Measurements from ENCODE around the gene RAB30. TPM values are rescaled to one million over a fixed set of nuclear protein-coding genes. Genes with fewer than 3 reads are reported as not detected.
A peak's percentile ranks its signal among the peaks of the same experiment; 100 is the strongest.

RAB30 gene
- total RNA-seq, 1 donor from 2014 or later: 11.2 TPM

GRCh38 chr11:82937554-82937953 is 134.1 kb downstream of the RAB30 start:
- no peak for DNase-seq

DNA sequence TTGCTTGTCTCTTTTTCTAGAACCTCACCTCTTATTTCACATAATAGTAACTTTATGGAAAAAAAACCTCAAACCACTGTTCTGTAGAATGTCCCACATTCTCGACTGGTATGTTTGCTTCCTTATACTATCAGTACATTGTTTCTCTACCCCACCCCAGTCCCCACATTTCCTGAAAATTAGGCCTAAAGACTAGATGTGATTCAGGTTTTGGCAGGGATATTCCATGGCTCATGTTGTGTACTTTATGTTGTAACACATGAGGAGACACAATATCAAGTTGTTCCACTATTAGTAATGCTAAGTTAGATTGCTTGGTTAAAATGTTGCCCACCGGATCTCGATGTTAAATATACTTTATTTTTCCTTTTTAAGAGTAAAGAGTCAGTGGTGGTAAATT is 135.4 kb downstream of the RAB30 start:
- DNase-seq: peak; percentile 64

- DNase-seq: no peak
Measured at GRCh38 chr11:82932564-82932963, 139.1 kb downstream of the RAB30 start.

GRCh38 chr11:82930734-82931133 is 141.0 kb downstream of the RAB30 start:
- no peak for DNase-seq

DNA sequence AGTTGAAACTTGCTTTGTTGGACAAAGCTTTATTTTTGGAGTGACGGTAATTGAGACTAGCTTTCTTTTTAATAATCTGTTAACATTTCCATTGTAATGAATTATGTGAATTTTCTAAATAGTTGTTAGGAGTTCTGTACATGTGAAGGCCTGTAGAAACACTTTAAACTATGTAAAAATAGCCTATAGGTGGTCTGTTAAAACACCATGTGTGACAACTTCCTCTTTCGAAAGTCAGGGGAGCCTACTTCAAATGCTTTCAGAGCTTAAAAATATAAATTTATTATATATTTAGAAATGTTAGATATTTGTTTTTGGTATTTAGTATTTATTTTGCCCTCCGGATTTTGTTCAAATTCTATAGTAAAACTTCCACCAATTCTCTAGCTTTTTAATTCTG is 141.5 kb downstream of the RAB30 start:
- DNase-seq: no peak

GRCh38 chr11:82929121-82929520 is 142.6 kb downstream of the RAB30 start:
- no peak for DNase-seq

GRCh38 chr11:82927264-82927880 is 144.3 kb downstream of the RAB30 start:
- peak; percentile 79 for DNase-seq

- no peak for DNase-seq
Measured at GRCh38 chr11:82924522-82925224, 147.0 kb downstream of the RAB30 start.

Other genes with a start within 250 kb of the RAB30 start
- gene PRCP, start 171.5 kb downstream of the RAB30 start, total RNA-seq: 282 and 333 TPM in 2 replicates
- 4.6 and 12.8 TPM in 2 replicates for gene DDIAS, start 170.2 kb downstream of the RAB30 start, total RNA-seq
- gene PCF11, start 85.2 kb upstream of the RAB30 start, total RNA-seq: 43.7 and 44.4 TPM in 2 replicates
- gene ANKRD42, start 121.8 kb upstream of the RAB30 start, total RNA-seq: 2.3 and 3.9 TPM in 2 replicates
- gene CCDC90B, start 214.5 kb upstream of the RAB30 start, total RNA-seq: 60.7 and 64.2 TPM in 2 replicates

Data from dermis blood vessel endothelial cell (primary cell).